Activated effector memory CD4-positive, alpha-beta T cell treated with Interleukin-2 at 50 U/mL for 16 hours (primary cell): Measurements from ENCODE around the gene ARHGAP45.

Source experiments
- DNase-seq: peaks from one replicate; pipeline ENCODE4 v3.0.0-alpha.2; 2020

Gene ARHGAP45

DNA sequence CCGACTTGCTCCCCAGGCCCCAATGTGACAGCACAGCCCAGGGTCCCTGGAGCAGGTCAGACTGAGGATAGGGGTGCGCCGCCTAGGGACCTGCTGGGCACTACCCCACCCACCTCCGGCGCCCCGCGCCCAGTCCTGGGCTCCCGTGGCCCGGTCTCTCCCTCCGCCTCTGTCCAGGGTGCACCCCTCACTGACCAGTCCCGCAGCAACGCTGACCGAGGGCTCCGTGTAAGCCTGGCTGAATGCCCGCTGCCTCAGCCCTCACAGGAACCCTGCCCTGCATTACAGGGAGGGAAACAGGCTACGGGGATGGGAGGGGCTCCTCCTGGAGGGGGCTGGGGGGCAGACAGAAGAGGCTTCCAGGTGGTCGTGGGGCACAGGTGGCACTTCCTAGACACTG is 68.5 kb downstream of the ARHGAP45 start:
- no peak for DNase-seq

DNA sequence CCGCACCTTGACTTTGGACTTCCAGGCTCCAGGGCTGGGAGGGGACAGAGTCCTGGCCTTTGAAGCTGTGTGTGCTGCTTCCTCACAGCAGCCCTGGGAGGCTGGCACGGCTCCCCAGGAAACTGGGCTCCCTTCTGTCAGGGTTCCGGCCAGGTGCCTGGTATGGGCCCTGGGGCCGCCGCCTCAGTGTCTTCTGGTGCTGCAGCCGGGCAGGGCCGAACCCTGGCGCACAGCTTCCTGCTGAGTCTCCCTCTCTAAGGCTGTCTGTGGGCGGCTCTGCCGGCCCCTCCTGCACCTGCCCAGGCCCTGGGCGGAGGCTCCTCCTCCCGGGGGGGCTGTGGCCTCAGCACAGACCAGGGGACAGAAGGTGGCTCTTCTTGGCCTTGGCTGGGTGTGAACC is 69.2 kb downstream of the ARHGAP45 start:
- no peak for DNase-seq
